Pancreas (tissue), 10 donors: ENCODE results near the gene FARP1. TPM values are rescaled to one million over a fixed set of nuclear protein-coding genes. Genes with fewer than 3 reads are reported as not detected.
A peak's percentile ranks its signal among the peaks of the same experiment; 100 is the strongest.

ENCODE experiments used
- ATAC-seq, 4 donors: fragments of 200-7000 bp; cut with Tn5 transposase; one replicate each; pipeline versions ENCODE4 v1.8.0 to v1.9.1; 2020; ENCODE audit warnings: mild to moderate bottlenecking in 4 of 4, moderate library complexity in 4 of 4
- DNase-seq, 6 donors: peaks; one replicate each; pipeline ENCODE4 v3.0.0-alpha.2; 2020
- FAIRE-seq: peaks from 2 replicates; lab custom pipeline; 2012; peaks lifted over from hg19 to GRCh38; lab: Jason Lieb, UNC
- H3K27ac ChIP-seq, 4 donors: fragments of 200-600 bp; sonication (generic); 1 replicate in 3 of 4; 2 replicates in 1 of 4; pipeline versions ENCODE4 v1.5.0 to v1.8.0; 2020
- H3K27me3 ChIP-seq, 4 donors: fragments of 200-600 bp; one replicate each; pipeline ENCODE4 v1.8.0; 2021
- H3K36me3 ChIP-seq, 3 donors: fragments of 200-600 bp; sonication (generic) in 1 of 3; one replicate each; pipeline versions ENCODE4 v1.5.0 to v1.8.0; 2020 to 2021
- H3K4me1 ChIP-seq, 3 donors: fragments of 200-600 bp; one replicate each; pipeline ENCODE4 v1.8.0; 2021
- H3K4me3 ChIP-seq, 4 donors: fragments of 200-600 bp; sonication (generic) in 2 of 4; one replicate each; pipeline versions ENCODE4 v1.5.0 to v1.8.0; 2020 to 2021
- H3K9me3 ChIP-seq, 4 donors: fragments of 200-600 bp; one replicate each; pipeline ENCODE4 v1.8.0; 2021
- WGBS, 2 donors: extraction: QIAGEN DNeasy Blood & Tissue Kit; methylation state at CpG; one replicate each; pipeline ENCODE4 v1.1.7; 2013; 5-methylcytosine and 5-hydroxymethylcytosine counted together
- intact Hi-C, 3 donors: fragments of 100-400 bp; cut with DNase I; formaldehyde crosslinking; loops; one replicate each; pipeline versions ENCODE4 v1.11.1 to v1.14.2; 2022
- polyA plus RNA-seq, 2 donors: library from polyadenylated mRNA; stranded (reverse); fragments of 200-250 nt; gene quantifications; one replicate each; pipeline ENCODE4 v1.2.3, GENCODE V29; 2013
- total RNA-seq, 6 donors: library from RNA; stranded (reverse); fragmentation: NEBNext Ultra II Directional in 4 of 6; extraction: Animal tissue kit (Norgen Biotek cat#: 25700) in 4 of 6; gene quantifications; one replicate each; pipeline versions ENCODE4 v1.2.1 to v1.2.4, GENCODE V29; 2021 to 2023
- TF ChIP-seq, protein P1 (sequence below), 4 donors: fragments of 200-600 bp; sonication (generic) in 3 of 4; IDR thresholded peaks; one replicate each; pipeline versions ENCODE4 v1.5.0 to v1.8.0; 2021; ENCODE audit warnings: antibody characterized with exemption in 4 of 4
- donor health status: healthy with polysubstance abuse.
- donor health status: DM: no; HTN: no; CAD: no; lungs with moderate emphysema.
- donor health status: DM: no; HTN: no; CAD: no.
- donor health status: control.
- donor health status: control.
- donor health status: Bipolar disorder and iron deficiency.
- donor health status: DM: yes; HTN: yes; CAD: no.
- donor health status: DM: no; HTN: no; CAD: no.
- donor health status: DM: no; HTN: no; CAD: no.
- donor health status: DM: yes; HTN: yes; CAD: no.

FARP1 gene
- total and polyA plus RNA-seq, 8 donors: 30.8 to 95.1 (median 56.0) TPM

DNA sequence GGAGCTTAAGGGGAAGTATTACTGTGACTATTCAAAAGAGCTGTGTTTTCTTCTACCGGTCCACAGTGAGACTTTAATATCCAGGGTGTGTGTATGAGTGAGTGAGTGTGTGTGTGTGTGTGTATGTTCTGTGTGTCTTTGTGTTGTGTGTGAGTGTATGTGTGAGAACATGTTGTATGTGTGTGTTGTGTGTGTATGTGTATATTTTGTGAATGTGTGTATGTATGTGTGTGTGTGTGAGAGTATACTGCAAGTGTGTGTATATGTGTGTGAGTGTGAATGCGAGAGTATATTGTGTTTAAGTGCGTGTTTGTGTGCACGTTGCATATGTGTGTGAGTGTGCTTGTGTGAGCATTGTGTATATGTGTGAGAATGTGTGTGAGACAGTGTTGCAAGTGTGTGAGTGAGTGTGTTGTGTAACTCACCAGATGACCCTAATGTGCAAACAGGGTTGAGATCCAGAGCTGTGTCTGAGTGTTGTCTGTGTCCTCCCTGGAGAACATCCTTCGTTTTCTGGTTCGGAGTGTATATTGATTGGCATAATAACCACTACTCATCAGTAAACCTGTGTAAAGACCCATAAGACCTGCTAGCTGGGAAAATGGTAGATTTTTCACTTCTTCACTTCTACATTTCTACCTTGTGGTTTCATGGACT lies 135.3 kb downstream of the FARP1 start:
- 87 to 89% methylated on average over 6 of the region's 6 CpGs for WGBS, 2 donors
- peaks cover 15 to 30% (median 18%) of the 10 kb centered on the region in 3 donors for H3K4me1 ChIP-seq
- ATAC-seq: no peak

DNA sequence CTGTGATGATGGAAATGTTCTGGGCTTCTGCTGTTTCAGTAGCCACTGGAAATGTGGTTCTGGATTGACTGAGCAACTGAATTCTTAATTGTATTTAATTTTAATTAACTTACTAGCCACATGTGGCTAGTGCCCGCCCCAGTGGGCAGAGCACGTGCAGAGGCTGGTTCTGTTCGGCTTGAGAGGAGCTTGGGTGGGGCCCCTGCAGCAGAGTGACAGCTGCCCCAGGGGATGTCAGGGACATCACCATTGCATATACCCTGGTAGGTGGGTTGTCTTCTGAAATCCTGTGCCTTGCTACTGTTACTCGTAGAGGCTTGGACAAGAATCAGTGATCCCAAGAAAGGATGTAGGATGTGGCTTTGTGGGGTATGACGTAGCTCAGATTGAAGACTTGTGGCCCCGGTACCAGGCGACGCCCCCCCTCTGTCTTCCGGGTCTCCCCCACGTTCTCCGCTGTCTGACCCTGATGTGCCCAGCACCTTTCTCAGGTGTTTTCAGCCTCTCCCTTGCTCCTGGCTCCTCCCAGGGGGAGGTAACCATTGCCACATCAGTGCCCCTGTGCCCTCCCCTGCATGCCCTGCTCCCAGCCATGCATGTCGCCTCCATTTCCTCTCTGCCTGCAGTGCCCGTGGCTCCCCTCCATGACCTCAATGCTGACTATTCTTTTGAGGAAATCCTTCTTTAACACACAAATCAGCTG lies 136.7 kb downstream of the FARP1 start:
- no peaks in the 10 kb centered on the region for H3K27me3 ChIP-seq
- no peak overlapping the region for H3K27ac ChIP-seq
- no peak overlapping the region for H3K4me3 ChIP-seq
- TF ChIP-seq, protein P1, sequence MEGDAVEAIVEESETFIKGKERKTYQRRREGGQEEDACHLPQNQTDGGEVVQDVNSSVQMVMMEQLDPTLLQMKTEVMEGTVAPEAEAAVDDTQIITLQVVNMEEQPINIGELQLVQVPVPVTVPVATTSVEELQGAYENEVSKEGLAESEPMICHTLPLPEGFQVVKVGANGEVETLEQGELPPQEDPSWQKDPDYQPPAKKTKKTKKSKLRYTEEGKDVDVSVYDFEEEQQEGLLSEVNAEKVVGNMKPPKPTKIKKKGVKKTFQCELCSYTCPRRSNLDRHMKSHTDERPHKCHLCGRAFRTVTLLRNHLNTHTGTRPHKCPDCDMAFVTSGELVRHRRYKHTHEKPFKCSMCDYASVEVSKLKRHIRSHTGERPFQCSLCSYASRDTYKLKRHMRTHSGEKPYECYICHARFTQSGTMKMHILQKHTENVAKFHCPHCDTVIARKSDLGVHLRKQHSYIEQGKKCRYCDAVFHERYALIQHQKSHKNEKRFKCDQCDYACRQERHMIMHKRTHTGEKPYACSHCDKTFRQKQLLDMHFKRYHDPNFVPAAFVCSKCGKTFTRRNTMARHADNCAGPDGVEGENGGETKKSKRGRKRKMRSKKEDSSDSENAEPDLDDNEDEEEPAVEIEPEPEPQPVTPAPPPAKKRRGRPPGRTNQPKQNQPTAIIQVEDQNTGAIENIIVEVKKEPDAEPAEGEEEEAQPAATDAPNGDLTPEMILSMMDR (IDR thresholded peaks at IDR 0.05): no peak
- WGBS, 2 donors: 89 to 91% methylated on average over 13 of the region's 13 CpGs
- H3K36me3 ChIP-seq: no peaks in the 10 kb centered on the region
- FAIRE-seq (no peak), ATAC-seq (peak in 3 of 4 donors; percentile 32 to 48 (median 44)), DNase-seq (no peak)
- H3K4me1 ChIP-seq: peaks cover 3 to 17% (median 6%) of the 10 kb centered on the region in 3 donors
- intact Hi-C loops: no loop called here
- H3K9me3 ChIP-seq: no peaks in the 10 kb centered on the region

More for the DNA sequence above, 135.3 kb downstream of the FARP1 start:
- Histone ChIP-seq H3K27ac (no peak overlapping the region), H3K4me3 (no peak overlapping the region), H3K9me3 (no peaks in the 10 kb centered on the region), H3K36me3 (no peaks in the 10 kb centered on the region), H3K27me3 (no peaks in the 10 kb centered on the region)
- no peak for DNase-seq
- FAIRE-seq: no peak
- TF ChIP-seq, protein P1 (IDR thresholded peaks at IDR 0.05): no peak
- intact Hi-C loops: no loop called here

DNA sequence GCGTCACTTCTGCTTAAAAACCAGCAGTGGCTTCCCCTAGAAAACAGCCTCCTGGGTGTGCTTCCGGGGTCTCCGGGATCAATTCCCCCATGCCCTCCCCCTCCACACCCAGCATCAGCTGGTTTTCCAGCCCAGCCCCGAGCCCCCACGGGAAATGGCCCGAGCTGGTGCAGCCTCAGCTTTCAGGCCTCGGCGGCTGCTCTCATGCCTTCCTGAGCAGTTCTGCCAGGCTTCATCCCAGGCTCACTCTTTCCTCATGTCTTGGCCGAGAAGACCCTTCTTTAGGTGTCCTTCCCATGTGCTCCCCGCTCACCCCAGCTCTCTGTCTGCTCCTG lies 137.2 kb downstream of the FARP1 start:
- WGBS, 2 donors: 82 to 88% methylated on average over 10 of the region's 10 CpGs
- intact Hi-C loops: no loop called here
- H3K27me3 ChIP-seq: no peaks in the 10 kb centered on the region
- no peak for ATAC-seq
- DNase-seq: no peak
- TF ChIP-seq, protein P1 (IDR thresholded peaks at IDR 0.05): no peak
- no peak overlapping the region for H3K4me3 ChIP-seq
- no peaks in the 10 kb centered on the region for H3K36me3 ChIP-seq
- H3K9me3 ChIP-seq: no peaks in the 10 kb centered on the region
- no peak for FAIRE-seq
- H3K27ac ChIP-seq: no peak overlapping the region
- peaks cover 0 to 15% (median 6%) of the 10 kb centered on the region in 3 donors for H3K4me1 ChIP-seq

DNA sequence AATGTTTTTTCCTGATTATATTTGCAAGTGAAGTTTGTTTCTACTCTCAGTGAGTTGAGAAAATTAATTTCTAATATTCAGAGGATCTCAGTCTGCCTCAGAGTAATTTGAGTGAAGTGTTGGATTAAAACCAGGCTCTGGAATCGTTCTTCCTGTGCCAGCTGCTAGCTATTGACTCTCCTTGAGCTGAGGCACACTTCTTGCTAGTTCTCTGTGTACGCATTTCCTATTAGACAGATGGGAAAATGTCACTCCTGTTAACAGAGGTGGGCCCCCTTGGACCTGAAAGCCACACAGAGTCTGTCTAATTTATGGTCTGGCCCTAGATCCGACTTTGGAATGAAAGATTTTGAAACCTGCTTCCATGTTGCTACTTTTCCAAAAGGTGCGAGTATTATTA lies 141.8 kb downstream of the FARP1 start:
- TF ChIP-seq, protein P1 (IDR thresholded peaks at IDR 0.05): no peak
- FAIRE-seq (no peak), ATAC-seq (peak in 3 of 4 donors; percentile 72 to 76 (median 72)), DNase-seq (no peak)
- Histone ChIP-seq H3K4me1 (peaks cover 0 to 9% (median 3%) of the 10 kb centered on the region in 3 donors), H3K36me3 (no peaks in the 10 kb centered on the region), H3K27ac (no peak overlapping the region), H3K9me3 (no peaks in the 10 kb centered on the region), H3K4me3 (no peak overlapping the region), H3K27me3 (no peaks in the 10 kb centered on the region)
- intact Hi-C loops: no loop called here
- 40 to 55% methylated on average over 4 of the region's 4 CpGs for WGBS, 2 donors

DNA sequence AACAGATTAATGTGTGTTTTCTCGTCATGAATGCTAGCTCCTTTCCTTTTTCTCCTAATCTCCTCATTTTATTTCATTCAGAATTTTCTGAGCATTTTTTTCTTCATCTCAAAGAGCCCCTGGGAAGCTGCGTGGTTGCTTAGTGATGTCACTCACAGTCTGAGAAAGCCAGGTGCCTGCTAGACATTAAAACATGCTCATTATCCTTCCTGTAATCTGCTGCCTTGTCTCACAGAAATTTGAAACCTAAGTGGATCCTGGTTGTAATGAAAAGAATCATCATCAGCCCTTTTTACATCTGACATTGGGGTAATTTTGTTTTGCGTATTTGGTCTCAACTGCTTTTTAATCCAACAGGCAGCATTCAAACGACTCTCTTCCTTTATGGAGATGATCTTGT lies 142.4 kb downstream of the FARP1 start:
- Histone ChIP-seq H3K4me3 (no peak overlapping the region), H3K9me3 (no peaks in the 10 kb centered on the region), H3K27ac (no peak overlapping the region), H3K4me1 (peaks cover 0 to 9% (median 3%) of the 10 kb centered on the region in 3 donors), H3K36me3 (no peaks in the 10 kb centered on the region), H3K27me3 (no peaks in the 10 kb centered on the region)
- FAIRE-seq: no peak
- WGBS, 2 donors: 71 to 74% methylated on average over 4 of the region's 4 CpGs
- intact Hi-C loops: no loop called here
- DNase-seq: no peak
- TF ChIP-seq, protein P1 (IDR thresholded peaks at IDR 0.05): no peak
- peak in 1 of 4 donors; percentile 63 for ATAC-seq
